Dedifferentiated amniotic fluid mesenchymal stem cell (primary cell): Measurements from ENCODE around the gene ZNF414.

Source experiments
- DNase-seq: peaks from one replicate; pipeline ENCODE4 v3.0.0-alpha.2; 2016; ENCODE audit errors: extremely low spot score

Gene ZNF414

GRCh38 chr19:8463365-8463764 lies 50.6 kb downstream of the ZNF414 start:
- DNase-seq, result no peak

GRCh38 chr19:8462571-8462970 lies 51.4 kb downstream of the ZNF414 start:
- DNase-seq, result no peak

- no peak for DNase-seq
Measured at GRCh38 chr19:8461891-8462290, 52.1 kb downstream of the ZNF414 start.

GRCh38 chr19:8461376-8461775 lies 52.6 kb downstream of the ZNF414 start:
- DNase-seq, result no peak

- DNase-seq, result no peak
Measured at GRCh38 chr19:8460516-8461298, 53.3 kb downstream of the ZNF414 start.
